PC-3 (cell line): ENCODE results near the gene PLD4. TPM values are rescaled to one million over a fixed set of nuclear protein-coding genes. Genes with fewer than 3 reads are reported as not detected.

Experiments
- ATAC-seq: fragments of 200-7000 bp; cut with Tn5 transposase; 2 replicates; pipeline ENCODE4 v1.9.1; 2020; ENCODE audit warnings: mild to moderate bottlenecking, moderate library complexity
- BruUV-seq: library from RNA; stranded (reverse); fragments of 400-500 nt; replicated peaks from 2 replicates; lab custom pipeline; 2021; lab: Mats Ljungman, UMichigan
- CTCF ChIA-PET: fragments of 300-600 bp; sonication (Branson Sonifier 250); formaldehyde crosslinking; loops from one replicate; lab custom pipeline; 2022; ENCODE audit warnings: antibody characterized with exemption; lab: Charles Lee
- POLR2A ChIA-PET: fragments of 300-600 bp; sonication (Branson Sonifier 250); formaldehyde crosslinking; loops from one replicate; lab custom pipeline; 2022; ENCODE audit warnings: antibody characterized with exemption; ENCODE audit not compliant: unreplicated experiment; lab: Charles Lee
- DNase-seq: peaks from one replicate; pipeline ENCODE4 v3.0.0-alpha.2; 2015
- H2AFZ ChIP-seq: fragments of 300-600 bp; sonication (generic); 2 replicates; pipeline ENCODE4 v1.6.0; 2016; ENCODE audit warnings: antibody characterized with exemption, low read length
- H3F3A ChIP-seq: fragments of 300-600 bp; sonication (generic); one replicate; pipeline ENCODE4 v1.6.0; 2017; ENCODE audit warnings: antibody characterized with exemption, low read length, control low read depth, mild to moderate bottlenecking; ENCODE audit not compliant: unreplicated experiment
- H3K27ac ChIP-seq: fragments of 300-600 bp; sonication (generic); 2 replicates; pipeline ENCODE4 v1.5.1; 2016; ENCODE audit warnings: mild to moderate bottlenecking, low read length
- H3K27me3 ChIP-seq: fragments of 300-600 bp; sonication (generic); 2 replicates; pipeline ENCODE4 v1.6.1; 2016; ENCODE audit warnings: low read length, mixed read lengths
- H3K36me3 ChIP-seq: fragments of 300-600 bp; sonication (generic); 2 replicates; pipeline ENCODE4 v1.6.1; 2016; ENCODE audit warnings: low read depth, mixed run types, low read length, mixed read lengths
- H3K4me1 ChIP-seq: fragments of 300-600 bp; sonication (generic); 2 replicates; pipeline ENCODE4 v1.5.1; 2016; ENCODE audit warnings: low read length; ENCODE audit not compliant: insufficient read depth
- H3K4me2 ChIP-seq: fragments of 300-600 bp; sonication (generic); 2 replicates; pipeline ENCODE4 v1.6.0; 2016; ENCODE audit warnings: low read length
- H3K4me3 ChIP-seq: fragments of 300-600 bp; sonication (generic); 2 replicates; pipeline ENCODE4 v1.5.1; 2016; ENCODE audit warnings: mild to moderate bottlenecking, low read length, mixed read lengths
- H3K79me2 ChIP-seq: fragments of 300-600 bp; sonication (generic); 2 replicates; pipeline ENCODE4 v1.6.1; 2017; ENCODE audit warnings: low read length, mixed read lengths
- H3K9ac ChIP-seq: fragments of 300-600 bp; sonication (generic); 2 replicates; pipeline ENCODE4 v1.6.0; 2016; ENCODE audit warnings: mild to moderate bottlenecking, low read length
- H3K9me2 ChIP-seq: fragments of 300-600 bp; sonication (generic); replicated peaks from 2 replicates; pipeline ENCODE4 v1.6.1; 2016; ENCODE audit warnings: mixed run types, low read length, mixed read lengths
- H3K9me3 ChIP-seq: fragments of 300-600 bp; sonication (generic); 2 replicates; pipeline ENCODE4 v1.6.1; 2016; ENCODE audit warnings: low read length, mixed read lengths
- H4K20me1 ChIP-seq: fragments of 300-600 bp; sonication (generic); 2 replicates; pipeline ENCODE4 v1.6.1; 2016; ENCODE audit warnings: low read length, mixed read lengths
- CTCF ChIP-seq: fragments of 300-600 bp; sonication (generic); conservative IDR thresholded peaks from 2 replicates; pipeline ENCODE4 v1.5.1; 2017; ENCODE audit warnings: antibody characterized with exemption, low read depth, mild to moderate bottlenecking, low read length
- EZH2 ChIP-seq: fragments of 300-600 bp; sonication (generic); IDR thresholded peaks from one replicate; pipeline ENCODE4 v1.6.1; 2017; ENCODE audit warnings: antibody characterized with exemption, mild to moderate bottlenecking, low read length; ENCODE audit not compliant: unreplicated experiment
- EZH2phosphoT487 ChIP-seq: fragments of 300-600 bp; sonication (generic); IDR thresholded peaks from 2 replicates; pipeline ENCODE4 v1.6.1; 2018; ENCODE audit warnings: mild to moderate bottlenecking, antibody characterized with exemption, low read length, borderline replicate concordance
- intact Hi-C: fragments of 100-400 bp; cut with micrococcal nuclease; formaldehyde crosslinking; loops from 2 replicates; pipeline ENCODE4 v1.9.0; 2023
- total RNA-seq: library from RNA; depleted of rRNA; stranded (reverse); fragments of >200 nt; gene quantifications from 2 replicates; pipeline ENCODE4 v1.2.3, GENCODE V29; 2014

Gene PLD4
- total RNA-seq, 1 experiment from 2014 or later, result 0.04 TPM

GRCh38 chr14:104937694-104938365 lies 13.2 kb downstream of the PLD4 start:
- no peaks in the 10 kb centered on the region for H3K4me1 ChIP-seq
- H3K9me2 ChIP-seq, result no peaks in the 10 kb centered on the region
- ChIA-PET CTCF (no interaction called here), POLR2A (no interaction called here)
- no peak overlapping the region for H3K27ac ChIP-seq
- H3K9ac ChIP-seq, result no peak overlapping the region
- ATAC-seq, result no peak
- no peak overlapping the region for H3K4me2 ChIP-seq
- H3F3A ChIP-seq, result no peaks in the 10 kb centered on the region
- no peak overlapping the region for H2AFZ ChIP-seq
- BruUV-seq, result TSS peak; percentile 7
- no peak for DNase-seq
- H3K79me2 ChIP-seq, result no peaks in the 10 kb centered on the region
- no peaks in the 10 kb centered on the region for H3K36me3 ChIP-seq
- no peak overlapping the region for H3K4me3 ChIP-seq
- no peaks in the 10 kb centered on the region for H3K9me3 ChIP-seq
- H4K20me1 ChIP-seq, result no peaks in the 10 kb centered on the region
- intact Hi-C loops, result no loop called here
- no peaks in the 10 kb centered on the region for H3K27me3 ChIP-seq
- TF ChIP-seq CTCF (no peak), EZH2phosphoT487 (no peak), EZH2 (no peak)

- Histone ChIP-seq H3K9me3 (no peaks in the 10 kb centered on the region), H3K27me3 (no peaks in the 10 kb centered on the region), H3K36me3 (no peaks in the 10 kb centered on the region), H2AFZ (no peak overlapping the region), H3K27ac (no peak overlapping the region), H3K4me2 (no peak overlapping the region), H3K4me1 (no peaks in the 10 kb centered on the region), H3K9me2 (no peaks in the 10 kb centered on the region), H3K4me3 (no peak overlapping the region), H4K20me1 (no peaks in the 10 kb centered on the region), H3K79me2 (no peaks in the 10 kb centered on the region), H3F3A (no peaks in the 10 kb centered on the region), H3K9ac (no peak overlapping the region)
- ChIA-PET POLR2A (no interaction called here), CTCF (no interaction called here)
- BruUV-seq, result no TSS peak
- DNase-seq (no peak), ATAC-seq (no peak)
- intact Hi-C loops, result no loop called here
- TF ChIP-seq EZH2phosphoT487, result no peak
Observed at GRCh38 chr14:104938436-104938835, 13.8 kb downstream of the PLD4 start.

- no peaks in the 10 kb centered on the region for H3K27me3 ChIP-seq
- no peaks in the 10 kb centered on the region for H4K20me1 ChIP-seq
- intact Hi-C loops, result no loop called here
- H3K9ac ChIP-seq, result no peak overlapping the region
- H3K4me2 ChIP-seq, result no peak overlapping the region
- H3K36me3 ChIP-seq, result no peaks in the 10 kb centered on the region
- no peak overlapping the region for H2AFZ ChIP-seq
- no peaks in the 10 kb centered on the region for H3K9me3 ChIP-seq
- POLR2A ChIA-PET, result no interaction called here
- H3K79me2 ChIP-seq, result no peaks in the 10 kb centered on the region
- H3K4me1 ChIP-seq, result no peaks in the 10 kb centered on the region
- CTCF ChIA-PET, result no interaction called here
- no peak for ATAC-seq
- no peaks in the 10 kb centered on the region for H3K9me2 ChIP-seq
- H3F3A ChIP-seq, result no peaks in the 10 kb centered on the region
- no peak overlapping the region for H3K27ac ChIP-seq
- no peak for DNase-seq
- H3K4me3 ChIP-seq, result no peak overlapping the region
- BruUV-seq, result no TSS peak
- no peak for TF ChIP-seq EZH2
- no peak for TF ChIP-seq CTCF
- TF ChIP-seq EZH2phosphoT487, result no peak
Observed at GRCh38 chr14:104938960-104939359, 14.3 kb downstream of the PLD4 start.
